AG08395 (cell line): Measurements from ENCODE around the gene C11orf24.

Source experiments
- DNase-seq: peaks from one replicate; pipeline ENCODE4 v3.0.0; 2012; ENCODE audit warnings: mixed read lengths, low spot score

C11orf24 gene

DNA sequence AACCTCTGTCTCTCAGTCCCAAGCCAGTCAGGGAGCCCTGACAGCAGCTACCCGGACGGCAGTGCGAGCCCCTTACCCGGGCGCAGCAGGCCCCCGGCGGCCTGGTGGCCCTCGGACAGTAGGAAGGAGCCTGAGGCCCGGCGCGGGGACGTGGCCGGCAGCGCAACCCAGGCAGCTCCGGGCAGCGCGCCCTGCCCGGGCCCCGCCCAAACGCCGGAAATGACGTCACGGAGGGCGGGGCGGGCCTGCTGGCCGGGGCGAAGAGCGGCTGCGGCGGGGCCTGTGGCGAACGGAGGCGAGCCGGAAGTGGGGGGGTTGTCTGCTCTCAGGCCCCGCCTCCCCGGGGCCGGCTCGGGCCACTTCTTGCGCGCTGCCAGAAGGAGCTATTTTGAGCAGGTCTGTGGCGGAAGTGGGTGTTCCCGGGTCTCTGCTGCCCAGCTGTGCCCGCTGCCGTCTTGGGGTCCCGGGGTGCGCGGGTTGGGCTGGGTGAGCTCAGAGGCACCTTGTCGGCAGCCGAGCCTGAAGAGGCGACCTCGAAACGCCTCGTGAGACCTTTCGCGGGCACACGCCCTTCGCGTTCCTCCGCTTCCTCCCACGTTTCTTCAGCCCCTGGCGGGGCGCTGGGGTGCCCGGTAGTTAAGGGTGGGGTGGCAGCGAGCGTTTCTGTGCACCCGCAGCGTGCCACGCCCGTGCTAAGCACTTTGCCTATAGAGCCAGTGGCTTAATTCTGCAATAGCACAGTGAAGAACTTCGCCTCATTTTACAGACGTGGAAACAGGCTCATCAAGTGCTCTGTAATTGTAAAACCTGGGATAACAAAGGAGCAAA, at the start of gene C11orf24:
C11orf24 (minus strand) TSS at position 193 of the 828 bp plus-strand sequence. CDS start 8,206 bp downstream, outside the sequence.
- peak; percentile 99 for DNase-seq

DNA sequence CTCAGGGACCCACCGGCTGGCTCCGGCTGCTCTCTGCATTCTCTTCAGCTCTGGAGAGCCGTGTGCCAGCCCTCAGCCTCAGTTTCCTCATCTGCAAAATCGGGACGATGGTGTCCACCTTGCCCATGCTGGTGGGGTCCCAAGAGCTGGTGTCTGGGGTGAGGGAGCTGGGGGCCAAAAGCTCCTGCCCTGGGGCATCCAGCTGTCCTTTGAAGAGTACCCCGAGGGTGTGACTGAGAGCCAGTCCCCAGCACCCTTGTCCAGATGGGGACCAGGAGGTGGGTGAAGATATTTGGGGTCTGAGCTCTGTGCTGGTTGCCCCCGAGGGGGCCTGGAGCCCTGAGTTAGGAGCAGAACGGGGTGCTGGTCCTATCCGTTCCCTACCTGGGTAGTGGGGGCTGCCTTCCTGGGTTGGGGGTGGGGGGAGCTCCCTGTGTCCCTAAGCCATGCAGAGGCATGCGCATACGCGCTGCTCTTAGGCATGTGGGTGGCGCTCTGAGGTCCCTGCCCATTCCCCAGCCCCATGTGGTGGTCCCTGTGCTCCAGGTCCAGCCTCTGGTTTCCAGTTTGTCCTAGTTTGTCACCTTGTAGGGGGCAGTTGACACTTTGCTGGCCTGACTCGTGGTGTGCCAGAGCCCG, 45.5 kb upstream of the C11orf24 start:
- no peak for DNase-seq

- DNase-seq: no peak
These were observed 43.6 kb upstream of the C11orf24 start for GRCh38 chr11:68315171-68315920.

DNA sequence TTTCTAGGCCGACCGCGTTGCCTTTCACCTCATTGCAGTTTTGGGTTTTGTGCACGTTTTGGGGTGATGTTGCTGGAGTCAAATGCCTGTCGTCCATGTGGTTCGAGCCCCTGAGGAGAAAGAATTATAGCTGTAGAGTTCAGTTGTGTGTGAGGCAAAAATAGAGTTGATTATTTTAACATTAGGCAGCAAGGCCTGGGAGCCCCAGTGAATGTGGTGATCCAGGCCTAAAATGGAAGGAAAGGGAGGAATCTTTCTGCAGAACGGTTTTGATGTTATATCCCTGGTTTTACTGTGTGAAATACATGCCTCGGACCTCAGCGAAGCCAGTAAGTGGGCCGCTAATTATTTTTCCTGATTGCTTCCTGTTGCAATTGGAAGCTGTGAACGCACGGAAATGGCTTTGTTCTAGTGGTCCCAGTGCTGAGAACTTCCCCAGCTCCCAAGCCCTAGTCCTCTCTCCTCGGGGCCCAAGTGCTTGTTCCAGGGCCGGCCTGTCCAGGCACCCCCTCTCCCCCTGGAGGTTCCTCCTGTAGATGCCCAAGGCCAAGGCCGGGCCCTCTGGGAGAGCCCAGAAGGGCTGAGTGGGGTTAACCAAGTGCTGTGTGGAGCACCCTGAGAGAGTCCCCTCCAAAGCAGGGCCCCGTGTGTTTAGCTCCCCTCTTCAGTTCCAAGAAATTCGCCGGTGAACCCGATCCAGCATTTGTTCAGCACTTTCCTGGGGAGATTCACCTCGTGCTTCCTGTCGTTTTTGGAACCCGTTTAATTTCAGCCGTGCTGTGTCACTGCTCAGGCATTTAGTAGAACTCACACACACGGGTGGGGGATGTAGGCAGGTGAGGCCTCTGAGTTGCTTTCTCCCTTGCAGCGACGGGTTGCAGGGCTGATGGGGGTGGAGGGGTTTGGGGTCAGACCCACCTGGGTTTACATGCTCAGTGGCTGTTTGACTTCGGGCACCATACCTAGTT, 42.7 kb upstream of the C11orf24 start:
- peak; percentile 24 for DNase-seq

DNA sequence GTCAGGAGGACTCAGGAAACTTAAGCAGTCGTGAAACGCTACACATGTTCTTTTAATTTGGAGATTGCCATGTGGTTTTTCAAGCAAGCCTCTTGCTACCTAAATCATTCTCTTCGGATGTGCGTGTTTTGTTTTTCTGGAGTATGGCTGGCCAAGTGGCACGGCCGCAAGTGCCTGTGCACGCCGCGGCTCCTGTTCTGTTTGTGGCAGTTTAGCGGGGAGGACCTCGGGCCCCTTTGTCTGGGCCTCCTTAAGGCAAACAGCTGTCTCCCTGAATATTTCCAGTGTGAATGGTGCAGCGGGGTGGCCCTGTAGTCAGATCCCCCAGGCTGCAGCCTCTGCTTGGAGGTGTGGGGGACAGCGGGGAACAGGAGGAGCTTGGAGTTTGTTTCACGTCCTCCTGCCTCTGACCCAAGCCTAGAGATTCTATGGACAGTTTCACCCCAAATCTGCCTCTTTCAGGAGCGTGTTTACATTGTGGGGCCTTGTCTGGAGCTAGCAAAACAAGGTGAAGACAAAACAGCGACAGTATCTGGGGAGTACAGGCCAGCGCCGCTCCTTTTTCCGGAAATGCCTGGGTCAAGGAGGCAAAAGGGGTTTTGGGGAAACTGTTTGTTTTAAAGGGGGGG, 41.9 kb upstream of the C11orf24 start:
- no peak for DNase-seq

GRCh38 chr11:68312780-68313573, 41.2 kb upstream of the C11orf24 start:
- peak; percentile 24 for DNase-seq

DNA sequence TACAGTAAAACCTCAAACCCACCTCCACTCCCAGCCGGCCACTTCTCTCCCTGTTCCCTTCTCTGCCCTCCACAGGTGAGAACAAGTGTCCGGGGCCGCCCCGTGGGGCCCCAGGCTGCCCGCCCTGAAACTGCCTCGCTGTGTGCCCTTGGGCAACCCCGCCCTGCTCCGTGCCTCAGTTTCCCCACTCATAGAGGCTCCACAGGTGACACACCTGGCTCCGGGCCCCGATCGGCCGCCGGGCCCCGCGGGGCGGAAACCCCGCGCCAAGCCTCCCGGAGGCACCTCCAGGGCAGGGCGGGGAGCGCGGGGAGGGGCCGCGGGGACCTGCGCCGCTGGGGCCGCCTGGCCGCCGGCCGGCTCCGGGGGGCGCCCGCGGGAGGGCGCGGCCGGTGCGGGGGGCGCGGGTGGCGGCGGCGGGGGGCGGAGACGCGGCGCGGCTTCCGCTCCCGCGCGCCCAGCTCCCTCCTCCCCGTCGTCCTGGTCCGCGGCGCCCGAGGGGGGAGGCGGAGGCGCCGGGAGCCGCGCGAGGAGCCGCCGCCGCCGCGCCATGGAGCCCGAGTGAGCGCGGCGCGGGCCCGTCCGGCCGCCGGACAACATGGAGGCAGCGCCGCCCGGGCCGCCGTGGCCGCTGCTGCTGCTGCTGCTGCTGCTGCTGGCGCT, 40.5 kb upstream of the C11orf24 start, which contains the start of gene LRP5:
LRP5 (plus strand) TSS at position 475 of the 663 bp plus-strand sequence; CDS start at position 599, 124 bp downstream.
- DNase-seq: peak; percentile 62

DNA sequence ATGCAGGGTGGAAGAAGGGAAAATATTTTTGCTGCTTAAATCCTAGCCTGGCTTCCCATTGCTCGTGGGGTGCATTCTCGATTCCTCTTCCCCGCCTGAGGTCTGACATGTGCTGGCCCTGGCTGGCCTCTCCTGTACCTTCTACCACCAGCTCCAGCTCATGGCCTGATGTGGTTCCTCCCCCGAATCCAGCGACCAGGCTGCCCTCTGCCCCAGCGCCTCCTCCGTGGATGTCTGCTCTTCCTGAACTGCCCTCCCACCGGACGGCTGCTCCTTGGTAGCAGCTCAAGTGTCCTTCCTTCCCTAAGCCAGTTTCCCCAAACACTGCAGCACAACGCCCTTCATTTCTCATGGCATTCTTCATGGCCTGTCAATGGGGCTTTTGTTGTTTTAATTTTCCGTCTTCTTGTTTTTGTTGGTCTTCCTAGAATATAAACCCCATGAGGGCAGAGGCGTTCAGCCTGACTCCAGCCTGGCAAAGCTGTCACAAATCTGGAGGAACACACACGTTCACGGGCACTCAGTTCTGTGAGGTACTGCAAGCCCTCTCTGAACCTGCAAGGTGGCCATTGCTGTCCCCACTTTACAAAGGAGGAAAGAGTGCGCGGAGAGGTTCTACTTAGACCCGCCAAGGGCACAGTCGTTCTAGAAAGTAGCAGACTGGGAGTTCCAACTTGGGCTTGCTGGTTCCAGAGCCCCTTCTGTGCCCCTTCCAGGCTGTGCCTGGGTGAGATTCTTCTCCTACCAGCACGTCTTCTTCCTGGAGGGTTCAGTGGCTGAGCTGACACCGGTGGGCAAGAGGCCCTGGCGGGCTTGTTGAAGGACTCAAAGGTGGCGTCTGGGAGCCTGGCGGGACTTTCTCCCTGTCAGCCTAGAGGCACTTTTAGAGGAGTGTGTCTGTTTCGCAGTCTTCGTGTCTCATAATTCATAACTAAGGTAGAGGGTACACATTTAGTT, 39.7 kb upstream of the C11orf24 start:
- no peak for DNase-seq

DNA sequence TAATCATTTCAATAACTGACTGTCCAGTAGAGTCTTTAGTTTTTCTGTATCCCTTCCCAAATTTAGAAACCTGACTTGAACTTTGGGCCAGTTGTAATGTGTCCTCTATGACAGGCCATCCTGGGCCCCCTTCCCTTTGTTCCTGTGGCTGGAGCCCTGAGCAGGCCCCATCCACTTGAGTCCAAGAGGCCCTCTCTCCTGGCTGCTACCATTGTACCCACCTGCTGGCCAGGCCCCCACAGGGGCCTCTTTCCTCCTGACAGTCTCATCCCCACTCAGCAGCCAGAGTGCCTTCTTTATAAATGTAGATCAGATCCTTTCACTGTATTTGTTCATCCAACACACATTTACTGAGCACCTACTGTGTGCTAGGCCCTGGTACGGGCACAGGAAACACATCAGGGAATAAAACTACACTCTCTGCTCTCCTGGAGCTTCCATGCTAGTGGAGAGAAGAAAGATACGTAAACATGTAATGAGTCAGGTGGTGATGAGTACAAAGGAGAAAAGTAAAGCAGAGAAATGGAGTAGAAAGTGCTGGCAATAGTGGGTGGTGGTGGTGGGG, 37.9 kb upstream of the C11orf24 start:
- no peak for DNase-seq

- no peak for DNase-seq
These were observed 36.3 kb upstream of the C11orf24 start for GRCh38 chr11:68308068-68308467.

- DNase-seq: no peak
These were observed 34.9 kb upstream of the C11orf24 start for GRCh38 chr11:68306636-68307035.

GRCh38 chr11:68303982-68304780, 32.4 kb upstream of the C11orf24 start:
- no peak for DNase-seq

GRCh38 chr11:68303083-68303482, 31.3 kb upstream of the C11orf24 start:
- no peak for DNase-seq

- peak; percentile 41 for DNase-seq
These were observed 30.9 kb upstream of the C11orf24 start for GRCh38 chr11:68302670-68303069.

- no peak for DNase-seq
These were observed 30.5 kb upstream of the C11orf24 start for GRCh38 chr11:68302256-68302655.

- no peak for DNase-seq
These were observed 28.5 kb upstream of the C11orf24 start for GRCh38 chr11:68300076-68300830.
